Astrocyte (in vitro differentiated cells and primary cell): ENCODE results near the gene SLC38A9. TPM values are rescaled to one million over a fixed set of nuclear protein-coding genes. Genes with fewer than 3 reads are reported as not detected.

ENCODE experiments used
- DNase-seq: peaks from one replicate; pipeline ENCODE4 v3.0.0-alpha.2; 2010; ENCODE audit warnings: low read depth
- FAIRE-seq: peaks from 2 replicates; lab custom pipeline; 2011; peaks lifted over from hg19 to GRCh38; lab: Jason Lieb, UNC
- H2AFZ ChIP-seq: 2 replicates; pipeline ENCODE4 v1.6.0; 2012; ENCODE audit warnings: low read depth, low read length, inconsistent platforms
- H3K27ac ChIP-seq: 2 replicates; pipeline ENCODE4 v1.5.1; 2011; ENCODE audit warnings: low read depth, low read length, inconsistent platforms
- H3K27me3 ChIP-seq: 2 replicates; pipeline ENCODE4 v1.6.0; 2011; ENCODE audit warnings: low read length, inconsistent platforms; ENCODE audit not compliant: insufficient read depth
- H3K36me3 ChIP-seq: 2 replicates; pipeline ENCODE4 v1.5.1; 2011; ENCODE audit warnings: low read length, inconsistent platforms; ENCODE audit not compliant: insufficient read depth
- H3K4me1 ChIP-seq: 2 replicates; pipeline ENCODE4 v1.5.1; 2011; ENCODE audit warnings: low read length, inconsistent platforms; ENCODE audit not compliant: insufficient read depth
- H3K4me2 ChIP-seq: 2 replicates; pipeline ENCODE4 v1.6.0; 2012; ENCODE audit warnings: low read length, inconsistent platforms
- H3K4me3 ChIP-seq: 2 replicates; pipeline ENCODE4 v1.5.1; 2011; ENCODE audit warnings: low read depth, mild to moderate bottlenecking, low read length, inconsistent platforms; ENCODE audit not compliant: insufficient read depth
- H3K79me2 ChIP-seq: 2 replicates; pipeline ENCODE4 v1.6.0; 2012; ENCODE audit warnings: mild to moderate bottlenecking, low read length, inconsistent platforms; ENCODE audit not compliant: insufficient read depth
- H3K9ac ChIP-seq: 2 replicates; pipeline ENCODE4 v1.6.0; 2012; ENCODE audit warnings: mild to moderate bottlenecking, low read length, inconsistent platforms
- H3K9me3 ChIP-seq: 2 replicates; pipeline ENCODE4 v1.5.1; 2012; ENCODE audit warnings: low read depth, mild to moderate bottlenecking, low read length, inconsistent platforms; ENCODE audit not compliant: insufficient read depth
- H4K20me1 ChIP-seq: 2 replicates; pipeline ENCODE4 v1.6.0; 2012; ENCODE audit warnings: low read length, inconsistent platforms; ENCODE audit not compliant: insufficient read depth
- H3K27ac Mint-ChIP-seq: one replicate; pipeline ENCODE4 v1.8.0; 2021; ENCODE audit warnings: mild to moderate bottlenecking, mixed read lengths; ENCODE audit not compliant: unreplicated experiment
- H3K27me3 Mint-ChIP-seq: one replicate; pipeline ENCODE4 v1.8.0; 2021; ENCODE audit warnings: low read depth, mixed read lengths; ENCODE audit not compliant: unreplicated experiment
- H3K36me3 Mint-ChIP-seq: one replicate; pipeline ENCODE4 v1.8.0; 2021; ENCODE audit warnings: low read depth, mixed read lengths; ENCODE audit not compliant: unreplicated experiment
- H3K4me1 Mint-ChIP-seq: one replicate; pipeline ENCODE4 v1.8.0; 2021; ENCODE audit warnings: low read depth, mixed read lengths; ENCODE audit not compliant: unreplicated experiment
- H3K4me3 Mint-ChIP-seq: one replicate; pipeline ENCODE4 v1.8.0; 2021; ENCODE audit warnings: mild to moderate bottlenecking, moderate library complexity, mixed read lengths; ENCODE audit not compliant: unreplicated experiment
- H3K9me3 Mint-ChIP-seq: one replicate; pipeline ENCODE4 v1.8.0; 2021; ENCODE audit warnings: mild to moderate bottlenecking, mixed read lengths; ENCODE audit not compliant: unreplicated experiment
- EZH2 ChIP-seq: IDR thresholded peaks from 2 replicates; pipeline ENCODE4 v1.6.1; 2012; ENCODE audit warnings: mild to moderate bottlenecking, low read length, inconsistent platforms; ENCODE audit not compliant: insufficient read depth
- total RNA-seq: library from RNA; stranded (reverse); gene quantifications from 2 replicates; pipeline ENCODE4 v1.2.1, GENCODE V29; 2021
- TF ChIP-seq, protein P1 (sequence below): IDR thresholded peaks from 2 replicates; pipeline ENCODE4 v1.5.1; 2011; ENCODE audit warnings: low read depth, mild to moderate bottlenecking, inconsistent platforms, low read length, moderate library complexity; ENCODE audit not compliant: insufficient read depth

Gene SLC38A9
- total RNA-seq, 1 donor from 2014 or later, result 30.0 TPM

DNA sequence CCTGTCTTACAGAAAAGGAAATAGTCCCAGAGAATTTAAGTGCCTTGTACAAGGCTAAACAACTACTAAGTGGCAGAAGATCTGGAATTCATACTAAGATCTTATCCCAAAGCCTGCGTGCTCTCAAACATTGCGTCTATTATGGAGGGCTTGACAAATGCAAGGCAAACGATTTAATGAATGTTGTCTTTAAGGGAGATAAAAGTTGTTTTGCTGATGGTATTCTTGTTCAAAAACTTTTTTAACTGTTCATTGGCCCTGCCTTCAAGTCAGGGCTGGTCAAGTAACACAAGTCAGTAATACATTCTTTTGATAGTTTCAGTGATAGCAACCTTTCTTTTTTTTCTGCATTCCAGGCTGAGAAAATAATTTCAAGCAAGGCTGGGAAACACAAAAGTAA lies 1.7 kb upstream of the SLC38A9 start:
- Mint-ChIP-seq H3K4me1 (peaks cover 10% of the 10 kb centered on the region), H3K9me3 (peaks cover 17% of the 10 kb centered on the region), H3K36me3 (peaks cover 5% of the 10 kb centered on the region), H3K27ac (no peak overlapping the region), H3K27me3 (no peaks in the 10 kb centered on the region), H3K4me3 (peak overlapping the region; percentile 21)
- H3K4me3 ChIP-seq, result no peak overlapping the region
- no peak overlapping the region for H3K9ac ChIP-seq
- no peaks in the 10 kb centered on the region for H3K9me3 ChIP-seq
- DNase-seq (no peak), FAIRE-seq (no peak)
- H3K27me3 ChIP-seq, result no peaks in the 10 kb centered on the region
- peaks cover 7% of the 10 kb centered on the region for H3K79me2 ChIP-seq
- H4K20me1 ChIP-seq, result no peaks in the 10 kb centered on the region
- H3K27ac ChIP-seq, result no peak overlapping the region
- H2AFZ ChIP-seq, result no peak overlapping the region
- H3K4me2 ChIP-seq, result no peak overlapping the region
- no peaks in the 10 kb centered on the region for H3K36me3 ChIP-seq
- peaks cover 5% of the 10 kb centered on the region for H3K4me1 ChIP-seq
- TF ChIP-seq EZH2, result no peak
- TF ChIP-seq, protein P1, sequence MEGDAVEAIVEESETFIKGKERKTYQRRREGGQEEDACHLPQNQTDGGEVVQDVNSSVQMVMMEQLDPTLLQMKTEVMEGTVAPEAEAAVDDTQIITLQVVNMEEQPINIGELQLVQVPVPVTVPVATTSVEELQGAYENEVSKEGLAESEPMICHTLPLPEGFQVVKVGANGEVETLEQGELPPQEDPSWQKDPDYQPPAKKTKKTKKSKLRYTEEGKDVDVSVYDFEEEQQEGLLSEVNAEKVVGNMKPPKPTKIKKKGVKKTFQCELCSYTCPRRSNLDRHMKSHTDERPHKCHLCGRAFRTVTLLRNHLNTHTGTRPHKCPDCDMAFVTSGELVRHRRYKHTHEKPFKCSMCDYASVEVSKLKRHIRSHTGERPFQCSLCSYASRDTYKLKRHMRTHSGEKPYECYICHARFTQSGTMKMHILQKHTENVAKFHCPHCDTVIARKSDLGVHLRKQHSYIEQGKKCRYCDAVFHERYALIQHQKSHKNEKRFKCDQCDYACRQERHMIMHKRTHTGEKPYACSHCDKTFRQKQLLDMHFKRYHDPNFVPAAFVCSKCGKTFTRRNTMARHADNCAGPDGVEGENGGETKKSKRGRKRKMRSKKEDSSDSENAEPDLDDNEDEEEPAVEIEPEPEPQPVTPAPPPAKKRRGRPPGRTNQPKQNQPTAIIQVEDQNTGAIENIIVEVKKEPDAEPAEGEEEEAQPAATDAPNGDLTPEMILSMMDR, result no peak

DNA sequence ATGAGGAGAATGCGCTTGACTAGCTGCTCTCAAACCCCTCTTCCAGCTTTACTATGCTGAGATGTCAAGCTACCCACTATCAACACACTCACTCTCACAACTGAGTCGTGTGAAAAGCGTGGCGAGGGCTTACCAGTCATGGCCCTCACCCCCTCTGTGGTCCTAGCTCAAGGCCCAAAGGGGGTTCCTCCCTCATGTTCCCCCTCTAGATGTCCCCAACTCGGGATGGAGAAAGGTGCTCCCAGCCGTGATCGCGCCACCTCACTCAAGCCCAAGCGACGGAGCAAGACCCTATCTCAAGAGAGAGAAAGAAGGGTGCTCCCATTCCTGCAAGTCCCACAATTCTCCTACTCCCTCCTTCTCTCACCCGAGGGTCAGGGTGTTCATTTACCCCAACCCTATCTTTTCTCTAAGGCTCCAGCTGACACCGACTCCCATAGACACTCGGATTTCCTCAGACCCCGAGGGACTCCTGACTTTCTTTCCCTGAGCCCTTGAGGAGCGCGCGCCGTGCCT lies 559 bp downstream of the SLC38A9 start:
- H3K9ac ChIP-seq, result peak overlapping the region; percentile 89
- no peak for FAIRE-seq
- peaks cover 10% of the 10 kb centered on the region for H3K4me1 Mint-ChIP-seq
- peak overlapping the region; percentile 97 for H3K4me2 ChIP-seq
- H3K4me3 ChIP-seq, result peak overlapping the region; percentile 96
- H2AFZ ChIP-seq, result peak overlapping the region; percentile 99
- peak overlapping the region; percentile 50 for H3K27ac ChIP-seq
- no peak for DNase-seq
- peak overlapping the region; percentile 99 for H3K4me3 Mint-ChIP-seq
- no peaks in the 10 kb centered on the region for H3K9me3 ChIP-seq
- H3K27ac Mint-ChIP-seq, result peak overlapping the region; percentile 93
- H3K9me3 Mint-ChIP-seq, result peaks cover 6% of the 10 kb centered on the region
- peaks cover 5% of the 10 kb centered on the region for H3K4me1 ChIP-seq
- peaks cover 7% of the 10 kb centered on the region for H3K79me2 ChIP-seq
- no peaks in the 10 kb centered on the region for H3K27me3 ChIP-seq
- H4K20me1 ChIP-seq, result no peaks in the 10 kb centered on the region
- H3K36me3 Mint-ChIP-seq, result peaks cover 7% of the 10 kb centered on the region
- no peaks in the 10 kb centered on the region for H3K27me3 Mint-ChIP-seq
- TF ChIP-seq, protein P1, result no peak
- TF ChIP-seq EZH2, result no peak
- no peaks in the 10 kb centered on the region for H3K36me3 ChIP-seq

DNA sequence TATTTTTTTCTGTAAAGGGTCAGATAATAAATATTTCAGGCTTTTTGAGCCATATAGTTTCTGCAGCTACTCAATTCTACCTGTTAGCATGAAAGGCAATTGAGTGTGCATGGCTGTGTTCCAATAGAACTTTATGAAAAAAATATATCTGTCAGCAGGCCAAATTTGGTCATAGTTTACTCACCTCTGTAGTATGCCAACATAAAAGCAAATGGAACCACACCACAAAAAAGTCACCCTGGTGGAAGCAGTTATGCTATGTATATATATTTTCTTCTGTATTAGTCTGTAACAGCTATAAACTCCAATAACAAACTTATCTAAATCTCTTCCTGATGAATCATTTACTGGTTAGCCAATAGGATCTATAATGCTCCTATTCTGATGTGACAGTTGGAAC lies 3.4 kb downstream of the SLC38A9 start:
- Mint-ChIP-seq H3K36me3 (peaks cover 7% of the 10 kb centered on the region), H3K4me1 (peaks cover 4% of the 10 kb centered on the region), H3K27ac (no peak overlapping the region), H3K9me3 (no peaks in the 10 kb centered on the region), H3K27me3 (no peaks in the 10 kb centered on the region), H3K4me3 (no peak overlapping the region)
- no peak for FAIRE-seq
- H3K27ac ChIP-seq, result no peak overlapping the region
- H4K20me1 ChIP-seq, result no peaks in the 10 kb centered on the region
- H3K9me3 ChIP-seq, result no peaks in the 10 kb centered on the region
- no peaks in the 10 kb centered on the region for H3K36me3 ChIP-seq
- H3K27me3 ChIP-seq, result no peaks in the 10 kb centered on the region
- no peak overlapping the region for H2AFZ ChIP-seq
- peaks cover 7% of the 10 kb centered on the region for H3K79me2 ChIP-seq
- H3K4me1 ChIP-seq, result peaks cover 5% of the 10 kb centered on the region
- H3K4me2 ChIP-seq, result no peak overlapping the region
- no peak overlapping the region for H3K9ac ChIP-seq
- H3K4me3 ChIP-seq, result no peak overlapping the region
- DNase-seq, result no peak
- no peak for TF ChIP-seq EZH2
